HUES6 (cell line): ENCODE measurements around the gene THBS3.
"Not testable (repeated sequence)": the region's sequence is repeated elsewhere in the genome, so short reads cannot be mapped to it uniquely, and the experiment has no call there.

Experiments
- H3K27ac ChIP-seq: 2 replicates; pipeline ENCODE4 v1.7.0; 2013; ENCODE audit warnings: low read depth, mild to moderate bottlenecking, low read length, inconsistent platforms
- H3K27me3 ChIP-seq: 2 replicates; pipeline ENCODE4 v1.6.1; 2013; ENCODE audit warnings: low read length; ENCODE audit not compliant: control insufficient read depth, insufficient read depth
- H3K36me3 ChIP-seq: 2 replicates; pipeline ENCODE4 v1.6.1; 2013; ENCODE audit warnings: low read length; ENCODE audit not compliant: control insufficient read depth, insufficient read depth
- H3K4me1 ChIP-seq: 2 replicates; pipeline ENCODE4 v1.6.1; 2013; ENCODE audit warnings: low read length; ENCODE audit not compliant: control insufficient read depth, insufficient read depth
- H3K4me3 ChIP-seq: 2 replicates; pipeline ENCODE4 v1.5.1; 2013; ENCODE audit warnings: low read depth, low read length
- H3K9ac ChIP-seq: one replicate; pipeline ENCODE4 v1.6.1; 2013; ENCODE audit warnings: mild to moderate bottlenecking, low read length
- H3K9me3 ChIP-seq: 2 replicates; pipeline ENCODE4 v1.6.1; 2013; ENCODE audit warnings: low read depth, low read length; ENCODE audit not compliant: control insufficient read depth, insufficient read depth

Gene THBS3

DNA sequence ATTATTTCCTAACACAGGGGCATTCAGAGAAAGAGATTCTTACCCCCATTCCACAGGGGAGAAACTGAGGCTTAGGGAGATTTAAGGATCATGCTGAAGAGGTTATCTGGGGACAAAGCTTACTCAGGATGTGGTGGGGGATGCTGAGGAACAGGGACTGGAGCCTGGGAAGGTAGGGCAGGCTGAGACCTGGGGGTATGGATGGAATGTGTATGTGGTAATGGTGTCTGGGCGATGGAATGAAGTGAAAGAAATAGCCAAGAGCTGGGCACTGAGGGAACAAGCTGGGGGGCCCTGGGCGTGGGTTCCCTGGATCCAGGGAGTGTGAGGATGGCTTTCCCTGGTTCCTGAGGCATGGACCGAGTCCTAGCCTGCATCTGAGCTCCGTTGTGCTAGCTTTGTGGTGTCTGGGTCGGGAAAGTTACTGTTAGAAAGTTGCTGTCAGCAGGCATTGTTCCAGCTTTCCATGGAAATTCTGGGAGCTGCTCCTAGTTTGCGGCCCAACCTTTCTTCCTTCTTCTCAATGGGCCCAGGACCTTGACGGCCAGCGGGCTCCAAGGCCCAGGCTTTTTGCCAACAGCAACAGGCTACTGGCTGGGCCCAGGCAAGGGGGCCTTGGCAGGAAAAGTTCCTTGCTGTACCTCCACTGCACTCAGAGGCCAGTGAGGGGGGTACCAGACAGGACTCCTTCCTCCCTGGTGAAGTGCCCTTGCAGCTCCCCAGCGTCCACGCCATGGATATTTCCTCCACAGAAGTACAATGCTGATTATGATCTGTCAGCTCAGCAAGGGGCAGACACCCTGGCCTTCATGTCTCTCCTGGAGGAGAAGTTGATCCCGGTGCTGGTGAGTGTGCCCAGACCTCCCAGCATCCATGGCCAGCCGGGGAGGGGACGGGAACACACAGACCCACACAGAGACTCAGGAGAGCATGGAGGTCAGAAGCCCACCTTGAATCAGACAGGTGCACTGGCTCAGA, 24.6 kb upstream of the THBS3 start:
- H3K9ac ChIP-seq, H3K27me3 ChIP-seq, H3K4me3 ChIP-seq, H3K4me1 ChIP-seq, H3K27ac ChIP-seq, H3K9me3 ChIP-seq: not testable (repeated sequence)
- H3K36me3 ChIP-seq: peaks cover 14% of the 10 kb centered on the region

DNA sequence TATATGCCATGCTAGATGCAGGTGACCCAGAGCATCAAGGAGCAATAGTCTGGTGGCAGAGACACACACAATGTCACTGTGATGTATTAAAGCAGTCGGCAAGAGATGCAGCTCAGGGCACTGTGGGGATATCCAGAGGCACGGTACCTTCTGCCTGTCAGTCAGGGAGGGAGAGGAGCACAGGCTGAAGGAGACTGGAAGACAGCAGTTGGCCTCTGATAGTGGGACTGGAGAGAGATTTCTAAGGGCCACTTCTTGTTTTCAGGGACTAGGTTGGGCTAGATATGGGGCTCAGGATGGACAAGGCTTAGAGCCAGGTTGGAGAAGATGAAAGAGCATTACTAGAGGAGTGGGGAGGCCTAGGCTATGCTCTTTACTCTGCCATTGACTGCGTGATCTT, 23.6 kb upstream of the THBS3 start:
- H3K27ac ChIP-seq, H3K9ac ChIP-seq, H3K36me3 ChIP-seq, H3K27me3 ChIP-seq, H3K4me3 ChIP-seq, H3K9me3 ChIP-seq, H3K4me1 ChIP-seq: not testable (repeated sequence)

DNA sequence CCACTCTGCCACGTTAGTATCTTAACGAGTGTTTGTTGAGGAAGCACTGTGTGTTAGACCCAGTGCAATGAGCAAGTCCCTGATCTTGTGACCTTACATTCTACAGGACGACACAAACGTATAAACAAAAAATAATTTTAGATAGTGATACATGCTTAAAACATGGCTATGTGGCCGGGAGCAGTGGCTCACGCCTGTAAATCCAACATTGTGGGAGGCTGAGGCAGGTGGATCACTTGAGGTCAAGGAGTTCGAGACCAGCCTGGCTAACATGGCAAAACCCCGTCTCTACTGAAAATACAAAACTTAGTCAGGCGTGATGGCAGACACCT, 20.4 kb upstream of the THBS3 start:
- Histone ChIP-seq H3K9ac (peak overlapping the region; percentile 92), H3K9me3 (no peaks in the 10 kb centered on the region), H3K36me3 (no peaks in the 10 kb centered on the region), H3K27ac (peak overlapping the region; percentile 72), H3K27me3 (no peaks in the 10 kb centered on the region), H3K4me3 (peak overlapping the region; percentile 72), H3K4me1 (peaks cover 15% of the 10 kb centered on the region)

DNA sequence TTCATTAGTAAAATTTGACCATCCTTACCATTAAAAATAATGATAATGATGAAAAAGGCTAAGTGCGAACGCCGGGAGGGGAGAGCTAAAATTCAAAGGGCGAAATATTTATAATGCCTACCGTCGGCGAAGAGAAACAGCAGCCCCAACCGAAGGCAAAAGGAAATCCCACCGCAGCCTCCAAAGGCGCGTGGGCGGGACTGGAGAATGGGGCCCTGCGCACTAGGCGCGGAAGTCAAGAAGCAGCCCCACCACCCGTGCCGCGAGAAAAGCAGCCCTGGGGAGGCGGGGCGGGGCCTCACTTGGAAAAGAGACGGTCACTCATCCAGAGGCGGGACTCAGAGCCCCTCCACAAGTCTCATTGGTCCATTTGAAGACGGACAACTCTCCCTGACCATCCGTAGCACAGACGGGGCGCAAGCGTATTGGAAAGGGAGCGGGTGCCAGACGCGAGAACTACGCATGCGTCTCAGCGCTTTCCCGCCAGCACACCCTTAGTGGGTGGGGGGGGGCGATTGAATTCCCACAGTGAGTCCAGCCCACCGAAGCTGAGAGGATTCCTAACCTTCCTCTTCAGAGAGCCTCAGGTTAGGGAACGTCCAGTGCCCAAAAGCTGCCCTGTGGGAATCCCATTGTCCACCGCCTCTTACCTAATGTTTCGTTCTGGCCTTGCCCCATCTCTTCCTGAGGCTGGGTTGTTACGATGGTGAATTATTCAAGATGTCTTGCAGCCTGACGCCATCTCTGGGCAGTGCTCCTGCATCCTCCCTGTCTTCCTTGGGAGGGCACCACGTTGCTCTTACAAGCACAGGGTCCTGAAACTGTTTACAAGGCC, 19.8 kb upstream of the THBS3 start:
- Histone ChIP-seq H3K9me3 (no peaks in the 10 kb centered on the region), H3K4me1 (peaks cover 15% of the 10 kb centered on the region), H3K36me3 (no peaks in the 10 kb centered on the region), H3K4me3 (peak overlapping the region; percentile 82), H3K27me3 (no peaks in the 10 kb centered on the region), H3K27ac (peak overlapping the region; percentile 72), H3K9ac (peak overlapping the region; percentile 92)

DNA sequence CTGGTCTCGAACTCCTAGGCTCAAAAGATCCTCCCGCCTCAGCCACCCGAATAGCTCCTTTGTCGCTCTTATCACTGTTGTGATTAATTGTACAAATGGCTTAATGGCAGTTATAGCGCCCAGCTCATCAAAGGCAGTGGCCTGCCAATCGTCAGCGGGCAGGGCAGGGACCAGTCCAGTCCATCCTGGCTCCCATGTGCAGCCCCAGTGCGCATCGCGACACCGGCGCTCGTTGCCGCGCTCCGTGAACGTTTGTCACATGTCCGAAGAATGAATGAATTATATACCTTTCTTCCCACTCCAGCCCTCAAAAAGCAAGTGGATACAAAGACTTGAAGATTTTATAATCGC, 19.2 kb upstream of the THBS3 start:
- Histone ChIP-seq H3K36me3 (no peaks in the 10 kb centered on the region), H3K4me1 (peaks cover 15% of the 10 kb centered on the region), H3K9ac (peak overlapping the region; percentile 69), H3K27ac (peak overlapping the region; percentile 16; the same call in 1 of the 2 replicates), H3K9me3 (no peaks in the 10 kb centered on the region), H3K4me3 (peak overlapping the region; percentile 82), H3K27me3 (no peaks in the 10 kb centered on the region)

DNA sequence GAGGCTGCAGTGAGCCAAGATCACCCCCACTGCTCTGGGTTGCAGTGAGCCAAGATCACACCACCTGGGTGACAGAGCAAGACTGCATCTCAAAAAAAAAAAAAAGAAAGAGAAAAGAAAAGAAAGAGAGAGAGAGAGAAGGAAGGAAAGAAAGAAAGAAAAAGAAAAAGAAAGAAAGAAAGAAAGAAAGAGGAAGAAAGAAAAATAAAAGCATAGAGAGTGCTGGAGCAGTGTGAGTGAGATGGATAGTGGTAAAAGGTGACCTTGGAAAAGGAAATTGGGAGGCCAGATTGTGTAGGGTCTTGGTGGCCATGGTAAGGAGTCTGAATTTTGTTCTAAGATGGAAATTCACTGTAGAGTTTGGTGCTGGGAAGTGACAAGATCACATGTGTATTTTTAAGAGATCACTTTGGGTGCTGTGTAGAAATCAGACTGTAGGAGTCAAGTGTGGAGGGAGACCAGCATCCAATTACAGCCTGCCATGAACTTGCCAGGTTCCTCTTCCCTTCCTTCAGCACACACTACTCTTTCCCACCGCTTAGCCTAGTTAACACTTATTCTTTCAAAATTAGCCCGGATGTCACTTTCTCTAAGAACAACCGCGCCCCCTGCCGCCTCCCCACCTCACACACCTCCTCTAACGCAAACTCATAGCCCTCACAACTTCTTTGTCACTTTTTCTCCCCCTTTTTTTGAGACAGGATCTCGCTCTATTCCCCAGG, 18.7 kb upstream of the THBS3 start:
- H3K4me3 ChIP-seq: peak overlapping the region; percentile 82
- peak overlapping the region; percentile 69 for H3K9ac ChIP-seq
- H3K27ac ChIP-seq: peak overlapping the region; percentile 16; the same call in 1 of the 2 replicates
- no peaks in the 10 kb centered on the region for H3K9me3 ChIP-seq
- no peaks in the 10 kb centered on the region for H3K27me3 ChIP-seq
- no peaks in the 10 kb centered on the region for H3K36me3 ChIP-seq
- H3K4me1 ChIP-seq: peaks cover 15% of the 10 kb centered on the region

DNA sequence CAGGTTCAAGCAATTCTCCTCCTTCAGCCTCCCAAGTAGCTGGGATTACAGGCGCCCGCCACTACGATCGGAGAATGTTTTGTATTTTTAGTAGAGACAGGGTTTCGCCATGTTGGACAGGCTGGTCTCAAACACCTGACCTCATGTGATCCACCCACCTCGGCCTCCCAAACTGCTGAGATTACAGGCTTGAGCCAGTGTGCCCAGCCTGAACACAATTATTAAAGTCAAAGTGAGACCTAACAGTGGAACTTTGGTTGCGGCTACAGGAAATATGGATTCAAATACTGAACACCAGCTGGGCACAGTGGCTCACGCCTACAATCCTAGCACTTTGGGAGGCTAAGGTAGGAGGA, 17.7 kb upstream of the THBS3 start:
- H3K4me1 ChIP-seq: peaks cover 15% of the 10 kb centered on the region
- H3K4me3 ChIP-seq, H3K9me3 ChIP-seq, H3K9ac ChIP-seq, H3K27me3 ChIP-seq, H3K36me3 ChIP-seq, H3K27ac ChIP-seq: not testable (repeated sequence)

DNA sequence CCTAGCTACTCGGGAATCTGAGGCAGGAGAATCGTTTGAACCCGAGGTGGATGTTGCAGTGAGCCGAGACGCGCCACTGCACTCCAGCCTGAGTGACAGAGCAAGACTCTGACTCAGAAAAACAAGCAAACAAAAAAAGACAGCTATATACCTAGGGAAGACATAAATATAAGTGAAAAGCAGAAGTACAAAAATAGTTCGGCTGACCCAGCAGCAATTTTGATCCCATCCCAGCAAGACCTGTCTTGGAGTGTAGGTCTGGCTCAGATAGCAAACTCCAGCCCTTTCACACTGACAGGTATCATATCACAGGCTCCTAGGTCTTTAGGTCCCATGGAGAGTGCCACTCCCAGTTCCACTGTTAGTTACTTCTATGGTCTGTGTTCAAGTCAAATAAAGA, 15.3 kb upstream of the THBS3 start:
- no peak overlapping the region for H3K27ac ChIP-seq
- H3K27me3 ChIP-seq: no peaks in the 10 kb centered on the region
- no peak overlapping the region for H3K4me3 ChIP-seq
- peaks cover 15% of the 10 kb centered on the region for H3K4me1 ChIP-seq
- H3K36me3 ChIP-seq: no peaks in the 10 kb centered on the region
- no peak overlapping the region for H3K9ac ChIP-seq
- H3K9me3 ChIP-seq: no peaks in the 10 kb centered on the region

DNA sequence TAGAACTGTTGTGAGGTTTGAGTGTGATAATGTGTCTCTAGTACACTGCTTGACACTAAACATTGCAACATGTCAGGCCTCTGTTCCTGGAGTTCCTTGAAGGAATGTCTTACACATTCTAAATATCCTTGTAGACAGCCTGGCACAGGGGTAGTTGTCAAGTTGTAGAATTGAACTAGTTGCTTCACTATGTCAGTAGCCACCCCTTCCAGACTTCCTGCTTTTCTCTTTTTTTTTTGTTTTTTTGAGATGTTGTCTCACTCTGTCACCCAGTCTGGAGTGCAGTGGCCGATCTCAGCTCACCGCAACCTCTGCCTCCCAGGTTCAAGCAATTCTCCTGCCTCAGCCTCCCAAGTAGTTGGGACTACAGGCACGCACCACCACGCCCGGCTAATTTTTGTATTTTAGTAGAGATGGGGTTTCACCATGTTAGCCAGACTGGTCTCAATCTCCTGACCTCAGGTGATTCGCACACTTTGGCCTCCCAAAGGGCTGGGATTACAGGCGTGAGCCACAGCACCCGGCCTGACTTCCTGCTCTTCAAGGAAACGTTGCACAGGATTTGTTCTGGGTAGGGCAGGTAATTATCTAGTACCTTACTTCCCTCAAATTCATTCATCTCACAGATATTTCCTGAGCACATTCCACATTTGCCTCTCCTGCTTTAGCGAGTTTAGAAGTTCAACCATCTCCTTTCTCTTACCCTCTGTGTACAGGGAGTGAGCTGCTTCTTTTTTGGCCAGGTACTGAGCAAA, 12.7 kb upstream of the THBS3 start:
- not testable (repeated sequence) for H3K36me3 ChIP-seq, H3K9ac ChIP-seq, H3K4me1 ChIP-seq, H3K9me3 ChIP-seq, H3K27me3 ChIP-seq, H3K27ac ChIP-seq, H3K4me3 ChIP-seq

DNA sequence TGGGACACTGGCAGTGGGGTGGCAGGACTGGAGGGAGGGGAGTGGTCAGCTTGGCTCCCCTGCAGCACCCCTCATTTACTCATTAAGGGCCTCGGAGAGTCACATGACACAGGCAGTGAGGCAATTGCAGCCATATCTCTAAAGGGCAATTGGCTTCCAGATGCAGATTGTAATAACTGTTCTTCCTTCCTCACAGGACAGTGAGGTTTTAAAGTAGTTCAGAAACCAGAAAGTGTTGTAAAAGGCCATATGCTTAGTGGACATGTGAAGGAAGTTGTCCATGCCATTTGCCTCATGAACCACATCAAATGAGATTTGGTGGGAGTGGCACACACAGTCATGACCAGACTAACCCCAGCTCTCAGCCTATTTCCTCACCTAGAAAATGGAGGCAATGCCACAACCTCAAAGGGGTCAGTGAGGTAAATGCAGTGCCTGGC, 11.9 kb upstream of the THBS3 start:
- peaks cover 3% of the 10 kb centered on the region; the same call in 1 of the 2 replicates for H3K4me1 ChIP-seq

More for the DNA sequence above, 11.9 kb upstream of the THBS3 start:
- Histone ChIP-seq H3K4me3 (peak overlapping the region; percentile 40; the same call in 1 of the 2 replicates), H3K9ac (no peak overlapping the region), H3K27me3 (no peaks in the 10 kb centered on the region), H3K27ac (no peak overlapping the region), H3K9me3 (no peaks in the 10 kb centered on the region), H3K36me3 (peaks cover 9% of the 10 kb centered on the region)
